GM18868 (cell line): ENCODE data around the gene SIVA1.

ENCODE experiments used
- ATAC-seq: cut with Tn5 transposase; IDR thresholded peaks from one replicate; pipeline ENCODE4 v1.9.1; 2021; ENCODE audit warnings: mild to moderate bottlenecking, moderate library complexity; ENCODE audit not compliant: unreplicated experiment

The SIVA1 gene

DNA sequence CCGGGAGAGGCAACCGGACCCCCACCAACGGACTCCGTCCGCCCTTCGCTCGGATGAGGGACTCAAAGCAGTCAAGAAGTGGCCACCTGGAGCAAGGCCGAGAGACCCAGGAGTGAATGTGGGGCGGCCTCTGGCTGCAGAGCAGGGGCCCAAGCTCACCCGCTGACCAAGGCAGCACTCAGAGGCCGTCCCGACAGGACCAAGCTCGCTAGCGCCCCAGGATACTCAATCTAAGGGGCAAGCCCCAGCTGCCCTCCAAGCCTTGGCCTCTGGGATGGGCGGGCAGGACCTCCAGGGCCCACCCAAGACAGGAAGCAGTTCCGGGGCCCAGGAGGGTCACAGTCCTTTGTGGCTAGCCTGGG is 41.7 kb downstream of the SIVA1 start:
- ATAC-seq, result no peak

DNA sequence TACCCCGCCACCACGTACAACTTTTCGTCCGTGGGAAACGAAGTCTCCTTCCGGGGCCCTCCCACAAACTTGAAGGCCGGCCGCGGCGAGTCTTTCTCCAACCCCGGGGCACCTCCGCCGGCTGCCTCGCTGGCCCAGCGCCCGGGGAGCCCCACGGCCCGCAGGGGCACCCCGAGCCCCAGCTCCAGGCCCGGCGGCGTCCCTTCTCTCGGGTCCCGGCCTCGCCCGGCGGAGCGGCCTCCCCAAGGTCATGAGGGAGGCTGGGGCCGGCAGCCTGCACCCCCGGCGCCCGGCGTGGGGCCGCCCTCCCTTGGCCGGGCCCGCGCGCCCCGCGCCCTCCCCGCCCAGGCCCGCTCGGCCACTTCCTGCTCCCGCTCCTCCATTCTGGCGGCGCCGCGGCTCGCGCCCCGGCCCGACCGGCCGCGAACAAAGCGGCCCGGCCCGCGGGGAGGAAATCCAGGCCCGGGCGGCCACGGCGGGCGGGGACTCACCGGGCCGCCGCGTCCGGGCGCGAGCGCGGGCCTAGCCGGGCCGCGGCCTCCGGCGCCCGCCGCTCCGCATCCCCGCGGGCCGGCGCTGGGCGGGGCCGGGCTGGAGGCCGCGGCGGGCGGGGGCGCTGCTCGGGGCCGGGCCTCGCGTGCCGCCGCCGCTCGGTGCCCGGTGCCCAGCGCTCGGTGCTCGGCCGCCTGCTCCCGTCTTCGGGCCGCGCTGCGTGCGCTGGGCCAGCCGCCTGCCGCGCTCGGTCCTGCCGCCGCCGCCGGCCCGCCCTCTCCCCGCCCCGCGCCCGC is 42.2 kb downstream of the SIVA1 start, which contains the start of gene AKT1:
TSS of gene AKT1 (minus strand) at position 756 of the 788 bp plus-strand sequence. CDS start 3,105 bp downstream, outside the sequence.
- ATAC-seq, result peak; percentile 36

DNA sequence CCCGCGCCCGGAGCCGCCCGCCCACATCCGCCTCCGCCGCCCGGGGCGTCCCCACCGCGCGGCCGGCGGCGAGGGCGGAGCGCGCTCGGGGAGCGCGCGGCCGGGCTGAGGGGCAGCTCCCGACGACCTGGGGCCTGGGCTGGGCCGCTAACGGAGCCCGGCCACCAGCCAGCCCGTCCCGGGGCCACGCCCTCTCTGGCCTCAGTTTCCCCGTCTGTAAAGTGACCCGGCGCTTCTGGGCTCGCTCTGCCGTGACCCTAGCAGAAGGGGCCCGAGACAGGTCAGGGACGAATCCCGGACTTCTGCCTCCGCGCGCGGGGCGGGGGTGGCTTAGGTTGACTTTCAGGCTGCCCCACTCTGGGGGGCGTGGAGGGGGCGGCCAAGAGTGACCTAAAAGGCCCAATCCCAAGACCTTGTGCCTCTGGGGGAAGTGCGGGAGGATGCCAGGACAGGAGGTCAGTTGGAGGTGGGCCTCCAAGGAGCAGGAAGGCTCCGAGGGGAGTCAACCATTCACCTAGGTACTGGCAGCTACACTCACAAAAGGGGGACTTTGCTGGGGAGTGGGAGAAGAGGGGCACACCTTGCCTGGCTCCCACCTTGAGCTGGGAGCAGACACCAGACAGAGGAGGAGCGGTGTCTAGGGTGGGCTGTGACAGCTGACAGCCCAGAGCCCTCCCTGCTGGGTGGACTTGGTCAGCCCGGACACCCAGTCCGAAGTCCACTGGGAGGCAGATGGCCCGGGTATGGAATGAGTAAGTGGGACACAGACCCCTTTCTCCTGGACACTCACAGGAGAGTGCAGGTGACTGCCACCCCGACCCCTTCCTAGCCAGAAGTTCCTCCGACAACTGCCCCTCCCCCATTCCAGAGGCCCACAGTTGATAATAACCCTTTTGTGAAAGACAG is 43.1 kb downstream of the SIVA1 start:
- ATAC-seq, result peak; percentile 39

DNA sequence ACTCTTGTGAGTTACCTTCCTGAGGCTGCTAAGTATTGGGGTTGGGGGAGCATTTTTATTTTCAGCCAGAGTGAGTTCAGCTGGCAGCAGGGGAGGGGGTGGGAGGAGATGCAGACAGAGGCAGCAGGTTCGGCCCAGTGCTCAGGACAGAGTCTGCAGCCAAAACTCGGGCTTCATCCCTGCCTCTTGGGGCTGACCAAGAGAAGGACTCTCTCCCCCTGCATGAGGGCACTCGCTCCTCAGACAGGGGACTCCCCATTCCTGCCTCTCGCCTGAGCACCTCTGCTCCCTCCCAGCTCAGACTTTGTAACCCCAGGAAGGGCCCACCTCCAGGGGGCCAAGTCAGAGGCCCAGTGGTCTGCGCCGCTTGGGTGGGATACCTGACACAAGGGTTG is 43.7 kb downstream of the SIVA1 start:
- ATAC-seq, result no peak

DNA sequence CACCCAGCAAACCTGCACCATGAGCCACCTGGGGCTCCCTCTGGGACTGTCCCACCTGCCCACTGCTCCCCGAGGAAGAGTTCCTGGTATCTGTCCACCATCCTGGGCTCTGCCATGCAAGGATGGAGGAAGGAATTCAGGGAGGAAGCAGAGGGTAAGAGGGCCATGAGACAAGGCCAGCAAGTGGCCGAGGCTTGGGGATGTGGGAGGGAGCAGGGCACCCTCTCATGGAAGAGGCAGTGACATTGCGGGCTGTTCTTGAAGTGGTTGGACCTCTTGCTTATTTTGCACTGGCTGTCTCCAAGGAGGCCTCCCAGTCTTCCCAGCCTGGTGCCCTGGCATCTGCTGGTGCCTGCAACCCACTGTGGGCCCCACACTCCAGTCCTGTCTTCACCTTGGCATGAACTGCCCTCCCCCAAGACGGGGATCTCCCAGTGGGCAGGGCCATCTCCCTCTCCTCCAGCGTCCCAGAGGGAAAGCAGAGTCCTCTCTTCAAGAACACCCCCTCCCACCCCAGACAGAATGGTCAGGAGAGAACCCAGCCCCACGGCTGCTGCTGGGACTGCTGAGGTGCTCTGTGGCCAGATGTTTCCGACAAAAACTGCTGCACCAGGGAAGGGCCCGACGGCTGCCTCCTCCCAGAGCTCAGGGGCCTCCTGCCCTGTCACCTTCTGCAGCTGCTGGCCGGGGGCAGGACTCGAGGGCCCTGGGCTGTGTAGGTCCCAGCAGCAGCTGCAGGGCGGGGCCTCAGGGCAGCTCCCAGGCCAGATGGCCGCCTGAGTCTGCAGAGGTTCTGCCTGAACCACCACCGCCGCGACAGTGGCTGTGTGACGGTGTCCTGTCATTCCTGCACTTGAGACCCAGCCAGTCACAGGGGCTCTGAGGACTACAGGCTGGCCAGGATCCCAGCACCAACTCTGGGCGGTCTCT is 44.4 kb downstream of the SIVA1 start:
- ATAC-seq, result no peak

DNA sequence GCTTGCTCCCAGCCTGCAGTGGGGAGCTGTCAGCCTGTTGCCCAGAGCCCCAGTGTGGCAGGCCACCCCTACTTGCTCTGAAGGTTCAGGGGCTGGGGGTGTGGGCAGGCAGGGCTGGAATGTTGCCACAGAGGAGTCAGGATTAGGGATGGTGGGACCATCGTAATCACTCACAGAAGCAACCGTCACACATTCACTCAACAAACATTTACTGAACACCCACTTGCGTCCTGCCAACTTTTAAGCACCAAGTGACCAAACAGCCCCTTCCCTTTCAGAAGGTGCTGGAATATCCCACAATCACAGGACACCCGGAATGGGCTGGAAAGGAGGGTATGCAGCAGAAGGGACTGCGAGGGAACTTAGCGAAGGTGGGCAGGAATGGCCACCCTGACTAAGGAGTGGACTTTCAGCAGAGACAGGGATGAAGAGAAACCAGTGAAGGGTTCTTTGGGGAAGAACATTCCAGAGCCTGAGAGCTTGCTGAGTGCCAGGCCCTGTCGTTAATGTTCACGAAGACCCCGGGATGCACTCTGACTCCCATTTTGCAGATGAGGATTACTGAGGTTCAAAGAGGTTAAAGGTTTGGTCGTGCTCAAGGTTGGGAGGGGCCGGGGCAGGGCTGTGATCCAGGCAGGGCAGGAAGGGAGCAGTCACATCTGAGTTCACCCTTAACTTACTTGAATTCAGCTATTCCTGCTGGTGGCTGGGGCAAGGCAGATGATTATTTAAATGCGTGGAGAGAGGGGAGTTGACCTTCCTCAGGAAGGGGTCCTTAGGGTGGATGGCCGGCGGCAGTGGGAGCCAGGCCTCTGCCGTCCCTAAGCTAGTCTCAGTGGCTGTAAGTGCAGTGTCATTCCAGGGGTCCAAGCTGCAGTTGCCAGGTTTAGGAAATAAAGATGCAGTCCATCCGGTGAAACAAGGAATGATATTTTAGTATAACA is 45.6 kb downstream of the SIVA1 start:
- no peak for ATAC-seq

DNA sequence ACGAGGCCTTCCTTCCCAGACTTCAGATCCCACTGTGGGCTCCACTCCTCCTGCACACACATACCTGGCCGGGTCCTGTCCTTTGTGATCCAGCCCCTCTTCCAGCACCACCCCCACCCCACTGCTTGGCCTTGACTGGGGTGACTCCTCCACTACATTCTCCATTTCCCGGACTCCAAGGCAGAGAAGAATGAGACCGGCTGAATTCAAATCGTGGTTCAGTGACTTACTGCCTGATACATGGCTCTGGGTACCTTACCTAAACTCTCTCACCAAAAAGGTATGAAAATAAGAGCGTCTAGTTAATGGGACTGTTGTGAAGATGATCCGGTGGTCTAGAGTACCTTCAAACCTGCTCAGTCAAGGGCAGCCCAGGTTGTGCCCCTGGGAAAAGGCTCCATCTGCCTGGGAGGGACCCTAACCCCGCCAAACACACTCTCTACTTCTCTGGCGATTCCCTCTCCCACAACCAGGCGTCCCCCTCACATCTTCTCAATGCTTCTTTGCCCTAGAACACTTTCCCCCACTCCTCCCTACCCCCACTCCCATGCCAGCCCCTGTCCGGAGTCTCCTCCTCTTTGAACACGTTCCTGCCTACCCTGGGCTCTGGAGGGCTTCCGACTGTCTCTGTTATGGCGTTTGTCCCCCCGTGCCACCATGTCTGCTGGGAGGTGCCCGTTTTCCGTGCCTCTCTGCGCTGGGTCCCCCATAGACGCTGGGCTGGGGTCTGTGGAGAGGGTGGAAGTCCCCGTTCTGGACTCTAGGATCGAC is 46.5 kb downstream of the SIVA1 start:
- no peak for ATAC-seq

DNA sequence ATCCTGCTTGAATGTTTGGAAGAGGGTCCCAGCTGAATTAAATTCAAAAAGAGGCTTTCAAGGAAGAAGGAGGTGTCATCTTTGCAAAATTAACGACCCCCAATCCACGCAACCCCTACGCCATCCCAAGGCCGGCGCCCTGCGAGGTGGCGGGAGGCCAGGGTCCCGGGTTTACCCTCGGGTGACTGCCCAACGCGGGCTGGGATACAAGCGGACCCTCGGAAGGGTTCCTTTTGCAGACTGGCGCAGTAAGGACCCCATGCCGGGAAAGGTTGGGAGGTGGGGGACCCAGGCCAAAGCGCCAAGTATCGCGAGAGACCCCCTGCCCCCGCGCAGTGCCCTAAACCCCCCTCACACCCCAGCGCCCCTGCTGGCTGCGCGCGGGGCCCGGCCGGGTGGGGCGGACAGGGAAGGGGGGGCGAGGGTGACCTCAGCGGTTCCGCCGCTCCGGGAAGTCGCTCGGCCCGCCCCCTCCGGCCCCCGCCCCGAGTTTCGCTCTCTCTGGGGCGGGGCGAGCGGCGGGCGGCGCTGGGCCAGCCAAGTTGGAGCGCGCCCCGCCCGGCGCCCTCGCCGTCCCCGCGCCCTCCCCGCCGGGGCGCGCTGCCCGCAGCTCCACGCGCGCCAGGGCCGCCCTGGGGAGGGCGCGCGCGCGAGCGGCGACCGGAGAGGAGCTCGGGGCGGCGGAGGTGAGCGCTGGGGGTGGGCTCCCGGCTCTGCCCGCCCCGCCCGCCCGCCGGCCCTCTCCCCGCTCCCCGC is 47.2 kb downstream of the SIVA1 start:
- ATAC-seq, result peak; percentile 46

DNA sequence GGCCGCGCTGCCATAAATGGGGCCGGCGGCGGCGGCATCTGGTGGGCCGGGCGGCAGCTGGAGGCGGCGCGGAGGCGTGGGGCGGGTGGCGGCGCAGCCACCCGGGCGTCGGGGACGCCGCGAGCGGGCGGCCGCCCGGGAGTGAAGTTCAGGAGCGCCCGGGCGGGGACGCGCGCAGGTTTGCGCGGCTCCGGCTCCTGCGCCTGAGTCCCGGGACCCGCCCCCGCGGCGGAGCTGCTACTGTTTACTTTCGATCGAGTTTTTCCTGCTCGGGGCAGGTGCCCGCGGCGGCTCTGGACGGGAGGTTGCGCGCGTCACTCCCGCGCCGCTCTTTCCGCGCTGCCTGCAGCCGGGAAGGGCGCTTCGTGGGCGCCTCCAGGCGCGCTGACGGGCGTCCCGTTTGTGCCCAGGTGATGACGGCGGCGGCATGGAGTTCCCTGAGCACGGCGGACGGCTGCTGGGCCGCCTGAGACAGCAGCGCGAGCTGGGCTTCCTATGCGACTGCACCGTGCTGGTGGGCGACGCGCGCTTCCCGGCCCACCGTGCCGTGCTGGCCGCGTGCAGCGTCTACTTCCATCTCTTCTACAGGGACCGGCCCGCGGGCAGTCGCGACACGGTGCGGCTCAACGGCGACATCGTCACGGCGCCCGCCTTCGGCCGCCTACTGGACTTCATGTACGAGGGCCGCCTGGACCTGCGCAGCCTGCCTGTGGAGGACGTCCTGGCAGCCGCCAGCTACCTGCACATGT is 48.0 kb downstream of the SIVA1 start, which contains the start of gene ZBTB42:
TSS of gene ZBTB42 (plus strand) at position 331 of the 749 bp plus-strand sequence. CDS start at position 428, 97 bp downstream.
- ATAC-seq, result peak; percentile 33

DNA sequence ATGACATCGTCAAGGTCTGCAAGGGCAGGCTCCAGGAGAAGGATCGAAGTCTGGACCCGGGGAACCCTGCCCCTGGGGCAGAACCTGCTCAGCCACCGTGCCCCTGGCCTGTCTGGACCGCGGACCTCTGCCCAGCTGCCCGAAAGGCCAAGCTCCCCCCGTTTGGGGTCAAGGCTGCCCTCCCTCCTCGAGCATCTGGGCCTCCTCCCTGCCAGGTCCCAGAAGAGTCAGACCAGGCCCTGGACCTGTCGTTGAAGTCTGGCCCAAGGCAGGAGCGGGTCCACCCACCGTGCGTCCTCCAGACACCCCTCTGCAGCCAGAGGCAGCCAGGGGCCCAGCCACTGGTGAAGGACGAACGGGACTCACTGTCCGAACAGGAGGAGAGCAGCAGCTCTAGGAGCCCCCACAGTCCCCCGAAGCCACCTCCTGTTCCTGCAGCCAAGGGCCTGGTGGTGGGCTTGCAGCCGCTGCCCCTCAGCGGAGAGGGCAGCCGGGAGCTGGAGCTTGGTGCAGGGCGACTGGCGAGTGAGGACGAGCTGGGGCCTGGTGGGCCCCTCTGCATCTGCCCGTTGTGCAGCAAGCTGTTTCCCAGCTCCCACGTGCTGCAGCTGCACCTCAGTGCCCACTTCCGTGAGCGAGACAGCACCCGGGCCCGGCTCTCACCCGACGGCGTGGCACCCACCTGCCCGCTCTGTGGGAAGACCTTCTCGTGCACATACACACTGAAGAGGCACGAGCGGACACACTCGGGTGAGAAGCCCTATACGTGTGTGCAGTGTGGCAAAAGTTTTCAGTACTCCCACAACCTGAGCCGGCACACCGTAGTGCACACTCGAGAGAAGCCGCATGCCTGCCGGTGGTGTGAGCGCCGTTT is 48.8 kb downstream of the SIVA1 start:
- ATAC-seq, result no peak

DNA sequence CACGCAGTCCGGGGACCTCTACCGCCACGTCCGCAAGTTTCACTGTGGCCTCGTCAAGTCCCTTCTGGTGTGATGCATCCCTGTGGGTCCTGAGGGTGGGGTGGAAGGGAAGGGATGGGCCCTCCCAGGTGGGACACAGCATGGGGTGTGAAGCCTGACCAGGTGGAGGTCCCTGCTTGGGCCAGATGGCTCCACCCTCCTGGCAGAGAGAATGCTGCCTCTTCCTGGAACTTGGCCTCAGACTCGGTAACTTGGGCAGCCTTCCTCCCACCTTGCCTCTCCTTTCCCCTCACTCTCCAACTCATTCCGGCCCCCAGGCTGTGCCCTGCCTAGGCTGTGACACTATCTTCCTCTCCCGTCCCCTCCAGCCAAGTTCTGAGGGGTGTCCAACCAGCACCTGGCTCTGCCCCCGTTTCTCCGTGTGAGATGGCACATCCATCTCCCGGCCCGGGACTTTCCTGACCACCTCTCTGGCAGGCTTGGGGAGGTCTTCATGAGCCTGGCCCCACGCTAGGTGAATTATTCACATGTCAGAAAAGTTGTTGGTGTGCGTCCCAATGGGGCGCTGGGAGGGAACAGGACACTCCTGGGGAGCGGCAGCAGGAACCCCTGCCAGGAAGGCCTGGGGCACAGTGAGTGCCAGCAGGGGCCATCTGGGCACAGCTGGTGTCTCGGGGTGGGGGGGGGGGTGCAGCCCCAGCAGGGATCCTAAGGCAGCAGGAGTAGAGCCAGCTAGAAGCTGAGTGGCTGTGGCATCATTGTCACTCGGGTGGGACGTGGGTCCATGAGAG is 49.6 kb downstream of the SIVA1 start:
- no peak for ATAC-seq

DNA sequence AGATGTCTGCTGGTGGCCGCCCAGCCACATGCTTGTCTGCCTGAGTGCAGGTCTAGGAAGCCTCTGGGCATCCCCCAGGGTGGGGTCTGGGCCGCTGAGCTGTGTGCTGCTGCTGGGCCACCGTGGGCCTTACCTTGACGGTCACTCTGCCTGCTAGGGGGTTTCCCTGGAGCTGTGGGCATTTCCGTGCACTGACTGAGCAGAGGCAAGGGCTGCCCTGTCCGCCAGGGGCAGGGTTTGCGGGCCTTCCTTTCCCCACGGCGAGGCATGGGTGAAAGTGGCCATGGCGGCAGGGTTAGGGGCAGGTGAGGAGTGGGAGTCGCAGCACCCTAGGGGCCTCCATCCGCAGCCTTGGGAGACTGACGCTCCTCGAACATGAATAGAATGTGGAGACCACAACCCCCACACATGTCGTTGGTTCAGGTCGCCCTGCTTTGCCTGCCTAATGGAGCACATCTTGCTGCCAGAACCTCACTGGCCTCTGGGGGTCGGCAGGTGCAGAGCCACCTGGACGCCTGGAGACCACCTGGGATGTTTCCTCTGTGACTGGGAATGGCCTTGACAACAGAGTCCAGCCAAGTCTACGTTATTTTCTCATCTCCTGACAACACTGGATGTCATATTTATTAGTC is 50.4 kb downstream of the SIVA1 start:
- no peak for ATAC-seq

DNA sequence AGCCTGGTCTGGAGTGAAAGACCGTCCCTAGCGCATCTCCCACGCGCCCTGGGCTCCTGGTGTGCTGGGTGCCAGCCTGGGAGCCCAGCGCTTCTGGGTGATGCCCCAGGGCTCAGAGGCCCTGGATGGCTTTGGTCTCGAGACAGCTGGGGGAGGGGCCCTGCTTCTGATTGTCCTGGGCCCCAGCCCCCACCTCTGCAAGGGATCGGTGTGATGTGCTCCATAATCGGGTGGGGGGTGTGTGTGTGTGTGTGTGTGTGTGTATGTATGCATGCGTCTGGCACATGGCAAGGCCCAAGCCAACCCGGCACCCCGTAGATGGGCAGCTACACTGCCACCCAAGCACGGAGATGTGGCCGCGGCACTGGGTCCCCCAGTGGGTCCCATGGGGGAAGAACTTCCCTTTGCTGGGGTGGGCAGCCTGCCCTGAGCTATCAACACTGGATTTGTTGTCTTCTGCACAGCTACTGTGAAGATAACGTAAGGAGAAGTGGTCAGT is 51.0 kb downstream of the SIVA1 start:
- no peak for ATAC-seq

DNA sequence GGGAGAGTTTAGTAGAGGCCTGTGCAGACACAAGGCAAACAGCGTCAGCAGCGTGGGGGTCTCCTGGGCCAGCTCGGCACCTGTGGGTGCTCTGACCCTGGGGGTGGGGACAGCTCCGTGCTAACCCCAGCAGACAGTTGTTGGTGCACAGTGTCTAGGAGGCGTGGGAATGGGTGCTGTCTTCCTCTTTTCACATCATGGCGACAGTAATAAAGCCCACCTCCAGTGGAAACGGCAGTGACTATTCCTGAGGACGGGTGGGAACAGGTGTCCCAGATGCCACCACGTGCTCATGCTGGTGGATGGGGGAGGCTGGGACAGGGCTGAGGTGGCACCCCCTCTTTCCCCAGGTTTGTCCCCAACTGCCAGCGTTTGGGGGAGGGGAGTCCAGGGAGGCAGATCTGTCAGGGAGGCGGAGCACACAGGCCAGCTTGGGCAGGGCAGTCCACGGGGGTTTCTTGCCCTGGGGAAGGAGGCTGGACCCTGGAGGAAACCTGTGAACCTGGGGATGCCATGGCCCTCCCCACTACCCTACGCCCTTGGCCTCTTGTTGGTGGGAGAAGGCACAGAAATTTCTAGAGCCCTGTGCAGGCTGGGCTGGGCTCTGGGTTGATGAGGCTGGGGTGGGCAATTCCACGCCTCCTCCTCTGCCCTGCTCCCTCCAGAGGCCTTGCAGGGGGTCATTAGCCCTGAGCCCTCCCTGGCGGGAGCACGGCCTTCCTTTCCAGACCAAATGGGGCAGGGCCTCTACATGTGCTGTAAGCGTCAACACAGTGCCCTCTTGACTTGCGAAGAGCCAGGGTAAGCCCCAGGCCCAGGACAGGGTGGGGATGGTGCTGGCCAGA is 51.8 kb downstream of the SIVA1 start:
- no peak for ATAC-seq
